GM18907 (cell line): ENCODE results near the gene ARMC8.
A peak's percentile ranks its signal among the peaks of the same experiment; 100 is the strongest.

Experiments
- ATAC-seq: cut with Tn5 transposase; IDR thresholded peaks from one replicate; pipeline ENCODE4 v1.9.1; 2021; ENCODE audit warnings: mild to moderate bottlenecking, moderate library complexity; ENCODE audit not compliant: unreplicated experiment

ARMC8 gene

DNA sequence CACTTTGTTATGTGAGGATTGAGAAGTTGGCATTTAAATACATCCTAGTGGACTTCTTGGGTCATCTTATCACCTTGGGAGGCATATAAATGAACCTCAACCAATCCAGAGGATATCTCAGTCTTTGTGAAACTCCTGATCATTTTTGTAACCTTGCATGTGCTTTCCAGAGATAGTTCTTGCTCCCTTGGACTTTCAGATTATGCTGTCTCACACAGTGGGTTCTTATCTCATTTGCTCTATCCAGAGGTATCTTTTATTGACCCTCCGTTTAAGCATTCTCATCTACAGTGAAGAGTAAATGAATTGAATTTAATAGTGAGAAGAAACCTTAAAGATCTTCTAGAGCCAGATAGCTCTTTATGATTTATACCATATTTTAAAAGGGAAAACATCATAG is 10.4 kb downstream of the ARMC8 start:
- no peak for ATAC-seq

DNA sequence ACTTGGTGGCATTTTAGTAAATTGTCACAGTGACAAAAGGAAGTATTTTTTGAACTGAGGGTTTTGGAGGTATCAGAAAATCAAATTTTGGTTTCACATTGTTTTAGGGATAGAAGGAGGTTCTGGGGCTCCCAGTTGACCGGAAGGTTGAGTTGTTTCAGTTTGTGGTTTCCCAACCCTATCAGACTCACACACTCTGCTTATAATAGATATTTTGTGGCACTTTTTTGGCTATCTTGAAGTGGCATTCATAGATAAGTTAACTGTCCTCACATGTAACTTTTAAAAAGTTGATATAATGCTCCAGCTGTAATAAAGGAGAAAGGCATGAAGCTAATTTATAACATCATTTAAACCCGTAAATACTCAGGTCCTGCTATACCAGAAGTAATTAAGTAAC is 12.8 kb downstream of the ARMC8 start:
- peak; percentile 53 for ATAC-seq

DNA sequence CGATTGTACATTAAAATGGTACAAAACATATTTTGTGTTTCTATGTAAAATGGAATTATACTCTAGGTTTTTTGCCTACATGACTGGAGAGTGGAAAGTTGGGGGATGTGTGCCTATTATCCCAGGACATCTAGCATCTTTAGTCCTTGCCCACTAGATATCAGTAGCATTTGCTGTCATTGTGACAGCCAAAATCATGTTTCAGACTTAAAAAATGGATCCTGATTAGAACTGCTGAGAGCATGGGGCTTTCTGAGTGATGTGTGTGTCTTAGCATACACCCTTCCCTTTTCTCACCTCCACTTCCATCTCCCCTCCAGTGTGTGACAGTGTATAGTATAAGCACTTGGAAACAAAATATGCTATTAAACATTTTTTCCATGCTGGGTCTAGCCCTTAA is 13.3 kb downstream of the ARMC8 start:
- ATAC-seq, result no peak

GRCh38 chr3:138202945-138203701 is 16.0 kb downstream of the ARMC8 start:
- no peak for ATAC-seq

DNA sequence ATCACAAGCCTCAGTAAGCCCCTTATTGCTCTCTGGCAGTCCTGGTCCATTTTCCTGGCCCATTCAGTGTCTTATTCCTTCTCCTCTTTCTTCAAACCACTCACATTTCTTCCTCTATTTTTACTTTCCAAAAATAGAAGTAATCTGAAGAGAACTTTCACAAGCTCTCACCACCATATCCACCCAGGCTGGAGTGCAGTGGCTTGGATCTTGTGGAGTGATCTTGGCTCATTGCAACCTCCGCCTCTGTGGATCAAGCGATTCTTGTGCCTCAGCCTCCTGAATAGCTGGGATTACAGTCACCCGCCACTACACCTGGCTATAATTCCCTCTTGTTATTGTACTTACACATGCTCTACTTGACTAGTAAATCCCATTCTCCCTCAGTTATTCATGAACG is 16.8 kb downstream of the ARMC8 start:
- ATAC-seq, result no peak

DNA sequence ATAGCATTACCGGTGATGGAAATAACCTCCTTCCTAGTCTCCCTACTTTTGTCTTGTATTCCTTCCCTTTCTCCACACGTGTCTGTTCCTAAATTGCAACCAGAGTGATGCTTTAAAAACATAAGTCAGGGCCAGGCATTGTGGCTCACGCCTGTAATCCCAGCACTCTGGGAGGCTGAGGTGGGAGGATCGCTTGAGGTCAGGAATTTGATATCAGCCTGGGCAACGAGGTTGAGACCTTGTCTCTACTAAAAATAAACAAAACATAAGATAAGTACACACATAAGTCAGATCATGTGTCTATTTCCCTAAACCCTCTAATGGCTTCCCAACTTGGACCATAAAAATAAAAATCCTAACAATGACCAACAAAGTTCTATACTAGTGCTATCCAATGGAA is 18.4 kb downstream of the ARMC8 start:
- no peak for ATAC-seq

DNA sequence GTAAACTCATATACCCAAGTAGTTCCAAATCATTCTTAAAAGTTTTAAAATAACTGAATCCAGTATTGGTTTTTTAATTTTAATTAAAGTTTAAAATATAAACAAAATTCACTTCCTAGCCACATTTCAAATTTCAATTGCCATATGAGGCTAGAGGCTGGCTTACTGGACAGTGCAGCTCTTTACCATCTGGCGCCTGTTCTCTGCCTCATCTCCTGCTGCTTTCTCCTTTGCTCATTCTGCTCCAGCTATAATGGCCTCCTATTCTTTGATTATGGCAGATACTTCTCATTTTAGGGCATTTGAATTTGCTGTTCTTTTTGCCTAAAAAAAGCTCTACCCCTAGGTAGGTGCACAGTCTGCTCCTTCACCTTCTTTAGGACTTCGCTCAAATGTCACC is 19.1 kb downstream of the ARMC8 start:
- no peak for ATAC-seq

DNA sequence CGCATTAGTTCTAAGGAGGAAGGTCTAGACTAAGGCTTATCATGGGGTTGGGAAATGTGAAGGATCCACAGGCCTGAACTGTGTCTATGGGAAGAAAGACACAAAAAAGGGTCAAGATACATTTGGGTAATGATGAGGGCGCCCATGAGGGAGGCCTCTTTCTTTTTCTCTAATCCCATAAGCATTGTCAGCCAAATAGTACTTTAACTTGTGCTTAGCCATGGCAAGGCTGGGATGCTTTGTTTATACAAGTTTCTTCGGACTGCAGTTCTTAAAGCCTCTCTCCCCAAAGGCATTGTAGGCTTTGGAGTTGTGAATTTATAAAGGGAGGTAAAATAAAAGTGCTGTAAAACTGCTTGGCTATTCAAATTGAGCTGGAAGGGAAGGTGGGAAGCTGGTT is 23.4 kb downstream of the ARMC8 start:
- ATAC-seq, result no peak

DNA sequence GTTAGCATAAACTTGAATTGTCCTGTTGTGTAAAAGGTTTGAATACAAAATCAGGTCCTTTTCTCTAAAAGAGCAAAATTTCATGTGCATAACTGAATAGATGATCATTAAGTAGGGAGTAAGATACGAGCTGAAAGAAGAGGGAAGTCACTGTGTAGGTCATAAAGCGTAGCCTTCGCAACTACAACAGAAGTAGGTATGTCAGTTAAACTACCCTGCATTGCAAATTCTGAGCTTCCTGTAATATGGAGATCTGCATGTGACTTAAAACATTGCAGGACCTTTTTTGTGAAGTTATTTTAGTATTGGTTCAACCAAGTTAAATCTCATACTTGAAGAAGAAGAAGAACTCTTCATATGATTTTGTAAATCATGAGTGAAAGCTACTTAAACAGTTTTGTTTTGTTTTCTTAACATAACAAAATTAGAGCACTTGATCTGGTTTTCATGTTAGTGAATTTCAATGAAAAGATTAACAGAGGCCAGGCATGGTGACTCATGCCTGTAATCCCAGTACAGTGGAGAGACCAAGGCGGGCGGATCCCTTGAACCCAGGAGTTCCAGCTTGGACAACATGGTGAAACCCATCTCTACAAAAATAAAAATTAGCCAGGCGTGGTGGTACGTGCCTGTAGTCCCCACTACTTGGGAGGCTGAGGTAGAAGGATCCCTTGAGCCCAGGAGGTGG is 26.4 kb downstream of the ARMC8 start:
- ATAC-seq, result no peak

DNA sequence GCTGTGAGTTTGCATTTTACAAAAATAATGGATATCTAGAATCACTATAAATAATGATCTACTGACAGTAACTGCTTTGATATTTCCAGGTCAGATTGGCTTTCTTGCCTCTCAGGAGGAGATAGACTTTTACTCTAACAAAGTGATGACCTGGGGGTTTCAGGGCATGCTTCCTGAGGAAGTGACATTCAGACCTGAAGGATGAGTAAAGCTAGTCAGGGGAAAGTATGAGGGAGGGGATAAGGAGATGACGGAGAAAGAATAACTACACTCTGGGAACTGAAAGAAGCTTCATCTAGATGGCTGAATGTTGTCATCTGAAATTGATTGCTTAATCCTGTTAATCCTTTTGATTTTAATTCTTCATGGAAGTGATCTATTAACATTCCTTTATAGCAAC is 32.2 kb downstream of the ARMC8 start:
- no peak for ATAC-seq

GRCh38 chr3:138220242-138220641 is 33.1 kb downstream of the ARMC8 start:
- ATAC-seq, result no peak

GRCh38 chr3:138220788-138221187 is 33.7 kb downstream of the ARMC8 start:
- ATAC-seq, result no peak

- ATAC-seq, result no peak
Measured at GRCh38 chr3:138222131-138222941, 35.2 kb downstream of the ARMC8 start.

DNA sequence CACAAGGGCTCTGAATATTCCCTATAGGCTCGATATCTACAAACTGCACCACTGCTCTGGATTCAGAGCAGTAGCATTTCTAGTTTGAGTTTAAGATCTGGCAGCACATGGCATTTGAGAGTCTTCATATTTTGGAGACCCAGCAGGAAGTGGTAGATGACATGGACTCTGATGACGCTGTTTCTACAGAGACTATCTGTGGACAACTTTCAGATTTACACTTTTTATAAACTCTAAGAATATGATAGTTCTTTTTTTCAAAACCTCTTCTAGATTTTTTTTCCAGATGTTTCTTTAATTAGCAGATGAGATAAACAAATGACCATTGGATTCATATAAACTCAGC is 35.8 kb downstream of the ARMC8 start:
- ATAC-seq, result no peak

DNA sequence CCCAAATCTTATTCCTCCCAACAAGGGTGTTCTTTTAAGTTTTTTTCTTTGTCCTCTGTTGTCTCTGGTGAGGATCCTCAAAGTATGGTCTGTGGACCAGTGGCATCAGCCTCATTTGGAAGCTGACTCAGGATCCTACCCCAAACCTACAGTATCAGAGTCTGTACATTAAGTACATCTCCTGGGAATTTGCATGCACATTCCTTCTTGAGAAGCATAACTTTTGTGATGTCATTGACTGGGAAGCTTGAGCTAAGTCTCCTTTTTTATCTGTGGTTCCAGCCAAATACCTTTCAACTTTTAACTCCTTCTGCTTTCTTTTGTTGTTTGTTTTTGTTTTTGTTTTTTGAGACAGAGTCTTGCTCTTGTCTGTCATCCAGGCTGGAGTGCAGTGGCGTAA is 40.5 kb downstream of the ARMC8 start:
- no peak for ATAC-seq

DNA sequence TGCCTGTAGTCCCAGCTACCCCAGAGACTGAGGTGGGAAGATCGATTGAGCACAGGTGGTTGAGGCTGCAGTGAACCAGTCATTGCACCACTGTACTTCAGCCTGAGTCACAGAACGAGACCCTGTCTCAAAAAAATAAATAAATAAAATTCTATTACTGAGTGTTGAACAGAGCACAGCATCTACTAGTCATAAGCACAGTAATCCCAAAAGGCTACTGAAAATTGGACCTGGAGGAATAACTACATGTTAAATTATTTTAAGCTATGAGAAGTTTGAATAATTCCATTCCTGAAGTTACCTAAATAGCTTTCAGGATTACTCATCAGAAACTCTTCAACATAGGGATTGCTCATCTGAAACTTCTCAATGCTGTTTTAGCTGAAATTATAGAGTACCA is 43.4 kb downstream of the ARMC8 start:
- no peak for ATAC-seq

GRCh38 chr3:138232705-138233364 is 45.7 kb downstream of the ARMC8 start:
- no peak for ATAC-seq

DNA sequence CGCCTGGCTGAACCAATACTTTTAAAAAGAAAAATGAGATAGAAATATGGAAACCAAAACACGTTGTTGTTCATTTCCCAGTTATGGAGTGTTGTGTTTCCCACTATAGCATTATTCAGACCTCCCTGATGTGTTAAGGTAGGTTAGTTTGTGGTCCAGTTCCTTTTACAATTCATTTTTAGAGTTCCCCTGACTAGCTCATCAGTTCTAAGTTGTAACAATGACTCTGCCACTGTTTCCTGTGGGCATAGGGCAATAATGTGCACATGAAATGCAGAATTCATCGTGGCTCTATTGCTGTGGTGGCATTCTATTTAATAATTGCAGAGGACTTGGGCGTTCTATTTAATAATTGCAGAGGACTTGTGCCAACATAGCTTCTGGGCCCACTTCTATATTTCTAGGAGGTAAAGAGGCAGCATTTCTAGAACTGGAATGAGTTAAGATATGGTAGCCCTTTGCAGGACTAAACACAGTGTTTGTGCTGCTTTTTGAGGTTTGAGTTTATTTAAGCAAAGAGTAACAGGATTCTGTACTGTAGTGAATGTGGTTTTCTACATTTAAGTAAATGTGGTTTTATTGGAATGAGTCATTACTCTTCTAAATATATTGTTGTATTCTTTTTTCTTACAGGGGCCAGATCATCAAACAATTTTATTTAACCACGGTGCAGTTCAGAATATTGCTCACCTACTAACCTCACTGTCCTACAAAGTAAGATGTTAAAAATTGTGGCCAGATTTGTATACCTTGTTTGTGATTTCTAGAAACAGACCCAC is 47.5 kb downstream of the ARMC8 start:
- no peak for ATAC-seq

DNA sequence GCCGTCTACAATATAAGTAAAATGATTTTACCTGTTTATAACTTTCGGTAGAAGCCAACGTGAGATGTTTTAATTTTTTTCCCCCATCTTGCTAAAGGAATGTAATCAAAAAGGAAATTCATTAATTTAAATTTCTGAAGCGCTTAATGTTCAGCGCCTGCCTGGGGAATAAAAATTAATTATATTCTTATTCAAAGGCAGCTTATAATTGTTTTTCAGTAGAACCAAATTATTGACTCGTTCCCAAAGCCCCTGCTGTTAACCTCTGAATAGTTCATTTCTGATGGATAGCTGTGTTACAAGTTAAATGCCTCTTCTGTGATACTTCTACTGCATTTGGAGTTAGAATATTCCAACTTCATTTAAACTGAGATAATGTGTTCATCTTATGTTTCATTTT is 51.6 kb downstream of the ARMC8 start:
- no peak for ATAC-seq

DNA sequence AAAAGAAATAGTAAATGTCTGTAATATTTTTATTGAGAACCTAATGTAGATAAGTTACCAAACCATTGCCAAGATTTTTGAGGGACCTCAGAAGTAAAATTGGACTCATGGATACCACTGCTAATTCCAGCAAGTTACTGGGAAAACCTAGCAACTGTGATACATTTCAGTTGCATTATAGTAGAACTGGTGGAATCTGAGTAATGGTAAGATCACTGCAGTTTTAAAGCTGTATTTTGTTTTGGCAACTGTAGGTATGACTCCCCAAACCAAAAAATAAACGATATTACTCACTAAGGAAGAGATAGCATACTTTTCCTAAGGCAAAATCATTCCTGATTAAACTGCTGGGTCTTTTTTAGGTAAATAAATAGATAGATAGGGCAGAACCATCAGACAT is 54.0 kb downstream of the ARMC8 start:
- no peak for ATAC-seq

DNA sequence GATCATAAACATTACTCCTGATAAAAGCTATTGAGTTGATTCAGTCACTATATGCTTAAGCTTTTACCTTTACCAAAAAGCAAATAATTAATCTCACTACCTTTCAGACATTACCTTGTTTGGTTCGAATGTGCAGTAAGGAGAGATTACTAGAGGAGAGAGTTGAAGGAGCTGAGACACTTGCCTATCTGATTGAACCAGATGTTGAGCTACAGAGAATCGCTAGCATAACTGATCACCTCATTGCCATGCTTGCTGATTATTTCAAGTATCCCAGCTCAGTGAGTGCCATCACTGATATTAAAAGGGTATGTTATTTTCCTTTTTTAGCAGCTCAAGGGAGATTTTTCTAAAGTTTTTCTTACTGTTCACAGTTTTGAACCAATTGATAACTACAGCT is 54.6 kb downstream of the ARMC8 start:
- ATAC-seq, result no peak
